ENCODE data around the gene PIM3.

- TF ChIP-seq POLR2A (IDR thresholded peaks at IDR 0.05): no peak
- no peak for TF ChIP-seq CTCF (IDR thresholded peaks at IDR 0.05)
Observed at GRCh38 chr22:49965091-49966040, 4.8 kb downstream of the PIM3 start.
